Ishikawa (cell line): ENCODE measurements around the gene CTDP1.

Experiments
- CEBPB ChIP-seq: IDR thresholded peaks from 2 replicates; pipeline ENCODE4 v1.6.1; 2012
- CREB1 ChIP-seq: IDR thresholded peaks from 2 replicates; pipeline ENCODE4 v1.6.1; 2012; ENCODE audit warnings: low read depth
- FOXM1 ChIP-seq: IDR thresholded peaks from 2 replicates; pipeline ENCODE4 v1.6.1; 2012; ENCODE audit warnings: low read depth, borderline replicate concordance
- MAX ChIP-seq: IDR thresholded peaks from 2 replicates; pipeline ENCODE4 v1.6.1; 2012
- RAD21 ChIP-seq: IDR thresholded peaks from 2 replicates; pipeline ENCODE4 v1.6.1; 2012; ENCODE audit warnings: low read depth
- USF1 ChIP-seq: IDR thresholded peaks from 2 replicates; pipeline ENCODE4 v1.6.1; 2012
- YY1 ChIP-seq: IDR thresholded peaks from 2 replicates; pipeline ENCODE4 v1.6.1; 2012; ENCODE audit warnings: low read depth

- TF ChIP-seq FOXM1 (no peak), RAD21 (no peak), USF1 (no peak), YY1 (no peak), MAX (no peak), CREB1 (no peak), CEBPB (no peak)
Measured at GRCh38 chr18:79772865-79773696, 93.5 kb downstream of the CTDP1 start.
